ENCODE measurements around the gene CDK4. TPM values are rescaled to one million over a fixed set of nuclear protein-coding genes. Genes with fewer than 3 reads are reported as not detected.
"Not testable (repeated sequence)": the region's sequence is repeated elsewhere in the genome, so short reads cannot be mapped to it uniquely, and the experiment has no call there.

The CDK4 gene
- total RNA-seq, 2 experiments from 2014 or later: 84.4 to 104 TPM

- H3K27ac Mint-ChIP-seq, DNase-seq, POLR2A ChIA-PET, H3K4me3 Mint-ChIP-seq, CTCF ChIA-PET, H3K27me3 Mint-ChIP-seq, H3K9me3 Mint-ChIP-seq, H3K4me1 Mint-ChIP-seq: not testable (repeated sequence)
- H3K36me3 Mint-ChIP-seq (ENCODE audit: low read depth): peaks cover 49% of the 10 kb centered on the region
These were observed 36.9 kb downstream of the CDK4 start for GRCh38 chr12:57715036-57715748.

GRCh38 chr12:57713209-57713608 lies 38.9 kb downstream of the CDK4 start:
- H3K27ac Mint-ChIP-seq: no peak overlapping the region
- no peak for DNase-seq
- ChIA-PET CTCF (interaction anchor here (0.6 to 0.7 kb wide), 2 partner anchors 22 to 130 kb away, joined by 3 read pairs; no protein-coding TSS in a partner anchor), POLR2A (interaction anchor here (0.6 kb wide), 1 partner anchor 77 kb away, joined by 4 read pairs; no protein-coding TSS in a partner anchor)
- H3K9me3 Mint-ChIP-seq: no peaks in the 10 kb centered on the region
- peaks cover 38% of the 10 kb centered on the region for H3K36me3 Mint-ChIP-seq (ENCODE audit: low read depth)
- H3K4me1 Mint-ChIP-seq: peaks cover 4% of the 10 kb centered on the region
- no peaks in the 10 kb centered on the region for H3K27me3 Mint-ChIP-seq
- no peak overlapping the region for H3K4me3 Mint-ChIP-seq

GRCh38 chr12:57712701-57713100 lies 39.4 kb downstream of the CDK4 start:
- Mint-ChIP-seq H3K36me3 (ENCODE audit: low read depth) (peaks cover 33% of the 10 kb centered on the region), H3K27me3 (no peaks in the 10 kb centered on the region), H3K4me1 (peaks cover 4% of the 10 kb centered on the region), H3K9me3 (no peaks in the 10 kb centered on the region), H3K4me3 (no peak overlapping the region), H3K27ac (no peak overlapping the region)
- POLR2A ChIA-PET: no interaction called here
- CTCF ChIA-PET: interaction anchor here (0.6 to 0.7 kb wide), 2 partner anchors 22 to 130 kb away, joined by 3 read pairs; no protein-coding TSS in a partner anchor
- no peak for DNase-seq

- no peak for DNase-seq
- Mint-ChIP-seq H3K27ac (no peak overlapping the region), H3K9me3 (peaks cover 8% of the 10 kb centered on the region), H3K4me3 (no peak overlapping the region), H3K4me1 (peaks cover 4% of the 10 kb centered on the region), H3K27me3 (no peaks in the 10 kb centered on the region), H3K36me3 (ENCODE audit: low read depth) (peaks cover 56% of the 10 kb centered on the region)
- ChIA-PET CTCF (interaction anchor here (0.6 kb wide), 1 partner anchor 24 kb away, joined by 3 read pairs; no protein-coding TSS in a partner anchor), POLR2A (no interaction called here)
These were observed 43.8 kb downstream of the CDK4 start for GRCh38 chr12:57708296-57708695.

GRCh38 chr12:57707250-57707649 lies 44.9 kb downstream of the CDK4 start:
- POLR2A ChIA-PET: no interaction called here
- Mint-ChIP-seq H3K4me1 (peaks cover 4% of the 10 kb centered on the region), H3K27me3 (no peaks in the 10 kb centered on the region), H3K9me3 (peaks cover 15% of the 10 kb centered on the region), H3K4me3 (no peak overlapping the region), H3K36me3 (ENCODE audit: low read depth) (peaks cover 62% of the 10 kb centered on the region), H3K27ac (no peak overlapping the region)
- CTCF ChIA-PET: interaction anchor here (1.2 kb wide), 1 partner anchor 15 kb away, joined by 4 read pairs; no protein-coding TSS in a partner anchor
- no peak for DNase-seq

GRCh38 chr12:57700317-57700716 lies 51.8 kb downstream of the CDK4 start:
- ChIA-PET POLR2A (no interaction called here), CTCF (interaction anchor here (0.6 kb wide), 2 partner anchors 29 to 886 kb away, joined by 4 to 5 read pairs; no protein-coding TSS in a partner anchor)
- Mint-ChIP-seq H3K27me3 (no peaks in the 10 kb centered on the region), H3K36me3 (ENCODE audit: low read depth) (peaks cover 75% of the 10 kb centered on the region), H3K4me3 (no peak overlapping the region), H3K4me1 (peaks cover 5% of the 10 kb centered on the region), H3K27ac (no peak overlapping the region), H3K9me3 (peaks cover 15% of the 10 kb centered on the region)
- DNase-seq: no peak

- H3K4me1 Mint-ChIP-seq: peaks cover 5% of the 10 kb centered on the region
- POLR2A ChIA-PET: no interaction called here
- H3K27ac Mint-ChIP-seq: no peak overlapping the region
- H3K36me3 Mint-ChIP-seq (ENCODE audit: low read depth): peaks cover 60% of the 10 kb centered on the region
- peaks cover 6% of the 10 kb centered on the region for H3K9me3 Mint-ChIP-seq
- no peak overlapping the region for H3K4me3 Mint-ChIP-seq
- CTCF ChIA-PET: interaction anchor here (0.7 kb wide), 1 partner anchor 42 kb away, joined by 3 read pairs; no protein-coding TSS in a partner anchor
- no peak for DNase-seq
- H3K27me3 Mint-ChIP-seq: no peaks in the 10 kb centered on the region
These were observed 53.7 kb downstream of the CDK4 start for GRCh38 chr12:57698414-57698813.

Small RNAs within 50 kb of the gene (microRNA-seq; reads per million reads assigned to microRNA genes)
- not detected for gene MIR6759 (ENCODE audit: borderline microRNAs expressed, borderline replicate concordance)

Other genes starting within 250 kb of the CDK4 start
- 10 to 100 TPM; 10.5 to 11.4 TPM for gene DDIT3, start 231.8 kb downstream of the CDK4 start, total RNA-seq
- 10 to 100 TPM; 66.0 to 80.1 TPM for gene MBD6, start 229.5 kb downstream of the CDK4 start, total RNA-seq
- gene DCTN2, start 205.1 kb downstream of the CDK4 start, total RNA-seq: 10 to 100 TPM; 79.3 to 80.5 TPM
- gene KIF5A, start 202.3 kb downstream of the CDK4 start, total RNA-seq: under 1 TPM; 0.64 to 0.89 TPM
- 10 to 100 TPM; 17.9 to 20.4 TPM for gene PIP4K2C, start 161.1 kb downstream of the CDK4 start, total RNA-seq
- 10 to 100 TPM; 15.5 to 16.5 TPM for gene DTX3, start 147.5 kb downstream of the CDK4 start, total RNA-seq
- gene ARHGEF25, start 140.9 kb downstream of the CDK4 start, total RNA-seq: under 1 TPM; 0.25 to 0.42 TPM
- under 1 TPM; 0.62 to 0.77 TPM for gene B4GALNT1, start 119.1 kb downstream of the CDK4 start, total RNA-seq
- gene OS9, start 58.2 kb downstream of the CDK4 start, total RNA-seq: 100 to 1,000 TPM; 138 to 142 TPM
- 10 to 100 TPM; 72.6 to 73.3 TPM for gene AGAP2, start 13.6 kb downstream of the CDK4 start, total RNA-seq
- 10 to 100 TPM; 18.6 to 22.3 TPM for gene TSPAN31, start 7.3 kb downstream of the CDK4 start, total RNA-seq
- gene MARCHF9, start 2.8 kb upstream of the CDK4 start, total RNA-seq: 10 to 100 TPM; 23.7 to 27.2 TPM
- gene CYP27B1, start 14.8 kb upstream of the CDK4 start, total RNA-seq: 1 to 10 TPM; 1.9 to 2.3 TPM
- 10 to 100 TPM; 13.4 to 17.2 TPM for gene METTL1, start 19.8 kb upstream of the CDK4 start, total RNA-seq
- gene EEF1AKMT3, start 20.3 kb upstream of the CDK4 start, total RNA-seq: 1 to 10 TPM; 2.8 to 3.0 TPM
- gene TSFM, start 30.5 kb upstream of the CDK4 start, total RNA-seq: 10 to 100 TPM; 23.6 to 29.7 TPM
- gene AVIL, start 66.4 kb upstream of the CDK4 start, total RNA-seq: 1 to 10 TPM; 3.5 to 3.6 TPM
- 100 to 1,000 TPM; 144 to 156 TPM for gene CTDSP2, start 94.4 kb upstream of the CDK4 start, total RNA-seq
- 10 to 100 TPM; 15.9 to 19.1 TPM for gene ATP23, start 189.3 kb upstream of the CDK4 start, total RNA-seq